Ascending aorta (tissue), 2 donors: ENCODE measurements around the gene LRP1B. TPM values are rescaled to one million over a fixed set of nuclear protein-coding genes. Genes with fewer than 3 reads are reported as not detected.

ENCODE experiments used
- DNase-seq, 2 donors: peaks; one replicate each; pipeline ENCODE4 v3.0.0-alpha.2; 2019; ENCODE audit warnings: low spot score in 2 of 2
- H3K27ac ChIP-seq, 2 donors: fragments of 200-600 bp; sonication (generic); one replicate each; pipeline ENCODE4 v1.5.1; 2016 to 2017; ENCODE audit warnings: mild to moderate bottlenecking in 1 of 2
- H3K27me3 ChIP-seq: fragments of 200-600 bp; sonication (generic); one replicate; pipeline ENCODE4 v1.5.1; 2017
- H3K36me3 ChIP-seq, 2 donors: fragments of 200-600 bp; sonication (generic); one replicate each; pipeline ENCODE4 v1.5.1; 2016
- H3K4me1 ChIP-seq, 2 donors: fragments of 200-600 bp; sonication (generic); one replicate each; pipeline ENCODE4 v1.5.1; 2016 to 2017; ENCODE audit warnings: mild to moderate bottlenecking in 1 of 2
- H3K4me3 ChIP-seq, 2 donors: fragments of 200-600 bp; sonication (generic); one replicate each; pipeline ENCODE4 v1.5.1; 2016 to 2017; ENCODE audit warnings: mild to moderate bottlenecking in 1 of 2
- H3K9me3 ChIP-seq, 2 donors: fragments of 200-600 bp; sonication (generic); one replicate each; pipeline ENCODE4 v1.5.1; 2016
- CTCF ChIP-seq, 3 experiments: fragments of 200-600 bp in 2 of 3; fragments of 450-650 bp in 1 of 3; sonication (generic) in 2 of 3; IDR thresholded peaks; one replicate each; pipeline ENCODE4 v1.5.1; 2016 to 2019; ENCODE audit warnings: antibody characterized with exemption in 3 of 3, mild to moderate bottlenecking in 1 of 3, moderate library complexity in 1 of 3
- intact Hi-C: fragments of 100-400 bp; cut with DNase I; formaldehyde crosslinking; loops from one replicate; pipeline ENCODE4 v1.15.1; 2023
- total RNA-seq: library from RNA; depleted of rRNA; stranded (reverse); fragments of >200 nt; gene quantifications from one replicate; pipeline ENCODE4 v1.1.0, GENCODE V29; 2016

LRP1B gene
- total RNA-seq, 1 donor from 2014 or later, result not detected

GRCh38 chr2:141137122-141137693 lies 993.6 kb downstream of the LRP1B start:
- Histone ChIP-seq H3K27me3 (no peaks in the 10 kb centered on the region), H3K4me3 (no peak overlapping the region), H3K9me3 (no peaks in the 10 kb centered on the region), H3K27ac (no peak overlapping the region), H3K4me1 (no peaks in the 10 kb centered on the region), H3K36me3 (no peaks in the 10 kb centered on the region)
- DNase-seq, result no peak
- intact Hi-C loops, result no loop called here
- no peak for TF ChIP-seq CTCF (IDR thresholded peaks at IDR 0.05)

- no peaks in the 10 kb centered on the region for H3K27me3 ChIP-seq
- H3K9me3 ChIP-seq, result no peaks in the 10 kb centered on the region
- no peaks in the 10 kb centered on the region for H3K36me3 ChIP-seq
- TF ChIP-seq CTCF (IDR thresholded peaks at IDR 0.05), result no peak
- no peak overlapping the region for H3K27ac ChIP-seq
- H3K4me3 ChIP-seq, result no peak overlapping the region
- no peak for DNase-seq
- intact Hi-C loops, result no loop called here
- no peaks in the 10 kb centered on the region for H3K4me1 ChIP-seq
Measured at GRCh38 chr2:141133883-141134282, 996.9 kb downstream of the LRP1B start.

- DNase-seq, result no peak
- TF ChIP-seq CTCF (IDR thresholded peaks at IDR 0.05), result no peak
- no peaks in the 10 kb centered on the region for H3K4me1 ChIP-seq
- intact Hi-C loops, result no loop called here
- H3K36me3 ChIP-seq, result no peaks in the 10 kb centered on the region
- no peaks in the 10 kb centered on the region for H3K27me3 ChIP-seq
- H3K4me3 ChIP-seq, result no peak overlapping the region
- no peak overlapping the region for H3K27ac ChIP-seq
- no peaks in the 10 kb centered on the region for H3K9me3 ChIP-seq
Measured at GRCh38 chr2:141125432-141125831, 1005.4 kb downstream of the LRP1B start.

- no peak for TF ChIP-seq CTCF (IDR thresholded peaks at IDR 0.05)
- intact Hi-C loops, result no loop called here
- Histone ChIP-seq H3K36me3 (no peaks in the 10 kb centered on the region), H3K9me3 (no peaks in the 10 kb centered on the region), H3K4me1 (no peaks in the 10 kb centered on the region), H3K27me3 (no peaks in the 10 kb centered on the region), H3K4me3 (no peak overlapping the region), H3K27ac (no peak overlapping the region)
- no peak for DNase-seq
Measured at GRCh38 chr2:141118836-141119235, 1012.0 kb downstream of the LRP1B start.

- intact Hi-C loops, result no loop called here
- H3K27ac ChIP-seq, result no peak overlapping the region
- TF ChIP-seq CTCF (IDR thresholded peaks at IDR 0.05), result no peak
- no peak for DNase-seq
- no peaks in the 10 kb centered on the region for H3K36me3 ChIP-seq
- no peaks in the 10 kb centered on the region for H3K27me3 ChIP-seq
- H3K4me3 ChIP-seq, result no peak overlapping the region
- no peaks in the 10 kb centered on the region for H3K9me3 ChIP-seq
- H3K4me1 ChIP-seq, result no peaks in the 10 kb centered on the region
Measured at GRCh38 chr2:141113301-141113700, 1017.5 kb downstream of the LRP1B start.

GRCh38 chr2:141109633-141110032 lies 1021.2 kb downstream of the LRP1B start:
- Histone ChIP-seq H3K4me1 (no peaks in the 10 kb centered on the region), H3K27ac (no peak overlapping the region), H3K9me3 (no peaks in the 10 kb centered on the region), H3K36me3 (no peaks in the 10 kb centered on the region), H3K4me3 (no peak overlapping the region), H3K27me3 (no peaks in the 10 kb centered on the region)
- DNase-seq, result no peak
- intact Hi-C loops, result no loop called here
- TF ChIP-seq CTCF (IDR thresholded peaks at IDR 0.05), result no peak
